ENCODE results near the gene IL17REL. TPM values are rescaled to one million over a fixed set of nuclear protein-coding genes. Genes with fewer than 3 reads are reported as not detected.

Gene IL17REL
- total and polyA plus RNA-seq, 10 of the 15 experiments (the other 5 are each of a cell fraction or from before 2014, with no cell fraction given), result 0.03 TPM; not detected in 9

- intact Hi-C loops (cut with micrococcal nuclease; ENCODE audit: unreplicated experiment) (no loop called here), in situ Hi-C loops (cut with MboI) (no loop called here)
- no peaks in the 10 kb centered on the region for H4K20me1 ChIP-seq (ENCODE audit: control insufficient read depth, insufficient read depth)
- no peak for ATAC-seq
- H3K4me1 ChIP-seq (ENCODE audit: control insufficient read depth, insufficient read depth, low read length), result peaks cover 13% of the 10 kb centered on the region
- no peaks in the 10 kb centered on the region for H3K9me3 ChIP-seq (replicated peaks; ENCODE audit: control insufficient read depth, insufficient read depth, low read length)
- DNase-seq (ENCODE audit: low read depth, low spot score), result no peak
- ChIA-PET RAD21 (ENCODE audit: unreplicated experiment) (interaction anchor here (2.0 kb wide), 1 partner anchor 21 kb away, joined by 5 read pairs; no protein-coding TSS in a partner anchor), SMC1A (ENCODE audit: uncharacterized antibody, unreplicated experiment) (no interaction called here), POLR2A (no interaction called here), CTCF (no interaction called here)
- H3K9ac ChIP-seq (ENCODE audit: control insufficient read depth, insufficient read depth, low read length), result no peak overlapping the region
- no peak for FAIRE-seq
- no peaks in the 10 kb centered on the region for H3K36me3 ChIP-seq (ENCODE audit: control insufficient read depth in 2 of 2, insufficient read depth in 2 of 2, low read length in 1 of 2)
- BruUV-seq (replicated peaks), result no TSS peak
- H3K4me2 ChIP-seq (ENCODE audit: control insufficient read depth, insufficient read depth), result no peak overlapping the region
- 87% methylated on average over 16 of the region's 16 CpGs for WGBS (ENCODE audit: insufficient coverage, insufficient replicate concordance, low lambda C conversion rate, missing lambda C conversion rate)
- H2AFZ ChIP-seq (ENCODE audit: control insufficient read depth, low read depth, low read length), result no peak overlapping the region
- H3K79me2 ChIP-seq (ENCODE audit: control insufficient read depth, insufficient read depth, low read length), result no peaks in the 10 kb centered on the region
- TF ChIP-seq CBFB (IDR thresholded peaks at IDR 0.05; ENCODE audit: low read depth) (no peak), CBX5 (IDR thresholded peaks at IDR 0.05; ENCODE audit: low read depth) (no peak), SUZ12 (IDR thresholded peaks at IDR 0.05; ENCODE audit: unreplicated experiment) (no peak), RBBP5 (conservative IDR thresholded peaks at IDR 0.05) (no peak), TAF1 (IDR thresholded peaks at IDR 0.05; ENCODE audit: borderline replicate concordance, low read depth, low read length) (no peak), PKNOX1 (IDR thresholded peaks at IDR 0.05) (no peak), HDAC2 (IDR thresholded peaks at IDR 0.05) (no peak), ESRRA (IDR thresholded peaks at IDR 0.05; ENCODE audit: low read length) (no peak), HCFC1 (IDR thresholded peaks at IDR 0.05; ENCODE audit: low read length) (no peak), RB1 (IDR thresholded peaks at IDR 0.05; ENCODE audit: borderline replicate concordance) (no peak), NR2C2 (IDR thresholded peaks at IDR 0.05; ENCODE audit: borderline replicate concordance, control insufficient read depth, insufficient read length, low read depth) (no peak), ZNF384 (IDR thresholded peaks at IDR 0.05; ENCODE audit: borderline replicate concordance, low read depth, low read length) (no peak), ATF7 (IDR thresholded peaks at IDR 0.05; ENCODE audit: low read depth) (no peak)
- no peaks in the 10 kb centered on the region; a peak in 1 of 4 replicates for H3K27me3 ChIP-seq (replicated peaks in 1 of 2; ENCODE audit: control insufficient read depth in 2 of 2, insufficient read depth in 2 of 2, low read length in 1 of 2)
- no peak overlapping the region for H3K4me3 ChIP-seq
- no peak overlapping the region for H3K27ac ChIP-seq (ENCODE audit: control insufficient read depth, insufficient read depth)
Measured at GRCh38 chr22:50009251-50009650, 3.3 kb downstream of the IL17REL start.
